Activated T-helper 9 cell treated with anti-CD3 and anti-CD28 coated beads, Interleukin-2, amount 50 U/mL, for 16 hours (primary cell): ENCODE measurements around the gene NDUFB7.
A peak's percentile ranks its signal among the peaks of the same experiment; 100 is the strongest.
"Not testable (repeated sequence)": the region's sequence is repeated elsewhere in the genome, so short reads cannot be mapped to it uniquely, and the experiment has no call there.

Experiments used
- DNase-seq: peaks from one replicate; pipeline ENCODE4 v3.0.0-alpha.2; 2020; ENCODE audit warnings: low read depth

The NDUFB7 gene

DNA sequence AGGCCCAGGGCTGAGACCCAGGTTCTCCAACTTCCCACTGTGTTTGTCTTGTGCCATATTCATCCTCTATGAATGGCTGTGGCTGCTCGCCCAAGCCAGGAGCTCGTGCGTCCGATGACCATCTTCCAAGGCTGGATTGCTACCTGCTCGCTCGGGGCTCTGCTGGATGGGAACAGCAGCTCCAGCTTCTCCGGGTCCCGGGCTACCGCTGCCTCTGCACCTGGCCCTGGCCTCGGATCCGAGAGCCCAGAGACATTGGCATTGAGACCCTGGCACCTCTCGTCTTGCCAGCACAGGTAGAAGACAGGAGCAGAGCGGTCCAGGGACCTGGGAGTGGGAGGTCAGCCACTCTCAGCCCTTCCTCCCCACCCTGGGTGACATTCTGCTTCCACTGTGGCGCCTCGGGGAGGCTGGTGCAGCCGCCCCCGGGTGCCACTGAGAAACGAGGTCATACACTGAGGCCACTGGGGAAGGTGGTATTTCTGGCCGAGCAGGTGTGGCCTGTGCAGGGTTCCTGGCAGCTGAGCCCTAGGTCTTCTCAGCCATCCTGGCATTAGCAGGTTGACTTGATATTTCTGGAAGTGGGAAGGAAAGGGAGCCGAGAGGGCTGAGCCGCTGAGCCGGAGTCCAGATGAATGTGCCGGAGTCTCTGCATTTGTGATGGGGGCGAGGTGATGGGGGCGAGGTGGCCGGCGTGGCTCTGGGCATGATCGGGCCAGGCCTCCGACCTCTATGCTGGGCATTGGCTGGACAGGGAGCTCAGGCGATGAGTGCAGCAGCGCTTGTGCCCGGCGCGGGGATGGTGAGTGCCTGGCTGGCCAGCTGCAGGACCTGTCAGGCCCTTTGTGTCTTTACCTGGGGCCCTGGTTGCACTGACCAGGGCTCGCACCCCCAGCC lies 18.6 kb downstream of the NDUFB7 start:
- no peak for DNase-seq

DNA sequence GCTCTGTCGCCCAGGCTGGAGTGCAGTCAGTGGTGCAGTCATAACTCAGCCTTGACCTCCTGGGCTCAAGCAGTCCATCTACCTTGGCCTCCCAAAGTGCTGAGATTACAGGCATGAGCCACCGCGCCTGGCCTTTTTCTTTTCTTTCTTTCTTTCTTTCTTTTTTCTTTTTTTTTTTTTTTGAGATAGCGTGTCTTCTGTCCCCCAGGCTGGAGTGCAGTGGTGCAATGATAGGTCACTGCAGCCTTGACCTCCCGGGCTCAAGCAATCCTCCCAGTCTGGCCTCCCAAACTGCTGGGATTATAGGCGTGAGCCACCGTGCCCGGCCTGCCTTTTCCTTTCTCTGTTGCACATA lies 19.9 kb downstream of the NDUFB7 start:
- not testable (repeated sequence) for DNase-seq

DNA sequence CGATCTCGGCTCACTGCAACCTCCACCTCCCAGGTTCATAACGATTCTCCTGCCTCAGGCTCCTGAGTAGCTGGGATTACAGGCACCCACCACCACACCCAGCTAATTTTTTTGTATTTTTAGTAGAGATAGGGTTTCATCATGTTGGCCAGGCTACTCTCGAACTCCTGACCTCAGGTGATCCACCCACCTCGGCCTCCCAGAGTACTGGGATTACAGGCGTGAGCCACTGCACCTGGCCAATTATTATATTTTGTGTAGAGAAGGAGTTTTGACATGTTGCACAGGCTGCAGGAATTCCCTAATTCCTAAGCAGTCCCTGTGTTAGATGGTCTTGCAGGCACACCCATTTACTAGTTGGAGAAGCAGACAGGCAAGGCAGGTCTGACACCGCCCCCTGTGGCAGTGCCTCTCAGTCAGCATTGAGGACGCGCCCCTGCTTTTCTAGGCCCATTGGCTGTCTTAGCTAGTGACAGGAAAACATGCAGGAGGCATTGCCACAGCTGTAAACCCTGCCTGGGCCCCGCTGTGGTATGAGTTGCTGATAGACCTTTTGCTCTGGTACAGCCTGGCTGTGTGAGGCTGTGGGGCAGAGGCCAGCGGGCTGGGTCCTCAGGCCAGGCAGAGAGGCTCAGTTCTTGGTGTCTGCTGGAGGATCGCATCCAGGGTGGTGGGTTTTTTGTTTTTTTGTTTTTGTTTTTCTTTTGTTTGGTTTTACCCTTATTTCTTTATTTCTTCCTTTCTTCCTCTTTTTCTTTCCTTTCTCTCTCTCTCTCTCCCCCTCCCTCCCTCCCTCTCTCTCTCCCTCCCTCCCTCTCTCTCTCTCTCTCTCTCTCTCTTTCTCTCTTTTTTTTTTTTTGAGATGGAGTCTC lies 20.5 kb downstream of the NDUFB7 start:
- DNase-seq, result peak; percentile 44

DNA sequence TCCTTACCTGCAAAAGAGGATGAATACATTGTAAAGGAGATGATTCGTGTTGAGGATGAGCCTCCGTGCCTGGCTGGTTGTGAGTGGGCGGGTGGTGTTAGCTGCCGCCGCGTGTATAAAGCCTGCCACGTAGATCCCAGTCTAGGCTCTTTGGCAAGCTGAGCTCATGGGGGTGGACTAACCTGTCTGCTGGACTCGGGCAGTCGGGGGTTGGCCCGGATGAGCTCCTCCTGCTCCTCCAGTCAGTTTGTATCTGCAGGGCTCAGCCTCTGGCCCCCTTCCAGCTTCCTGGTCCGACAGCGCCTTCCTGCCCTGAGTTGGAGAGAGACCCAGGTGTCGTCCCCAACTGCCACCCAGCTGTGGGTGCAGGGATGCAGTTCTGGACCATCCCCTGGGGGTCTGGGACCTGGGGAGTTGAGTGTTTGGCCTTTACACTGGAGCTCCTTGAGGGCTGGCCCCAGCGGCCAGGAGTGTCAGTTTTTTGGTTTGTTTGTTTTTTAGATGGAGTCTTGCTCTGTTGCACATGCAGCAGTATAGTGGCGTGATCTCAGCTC lies 21.6 kb downstream of the NDUFB7 start:
- no peak for DNase-seq

DNA sequence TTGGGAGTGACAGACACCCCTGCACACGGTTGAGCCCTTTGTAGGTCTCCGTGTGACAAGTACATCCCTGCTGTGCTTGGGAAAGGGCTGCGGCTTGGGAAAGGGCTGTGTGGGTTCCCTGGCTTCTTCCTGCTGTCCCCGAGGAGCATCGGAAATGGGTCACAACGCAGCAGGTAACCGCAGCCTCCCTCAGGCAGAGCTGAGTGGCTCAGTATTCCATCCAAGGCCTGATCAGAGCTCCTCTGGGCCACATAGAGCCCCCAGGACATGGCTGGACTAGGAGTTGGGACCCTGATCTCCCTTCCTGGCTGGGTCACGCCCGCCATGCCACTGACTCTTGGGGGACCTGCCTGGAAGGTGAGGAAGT lies 26.2 kb downstream of the NDUFB7 start:
- no peak for DNase-seq

DNA sequence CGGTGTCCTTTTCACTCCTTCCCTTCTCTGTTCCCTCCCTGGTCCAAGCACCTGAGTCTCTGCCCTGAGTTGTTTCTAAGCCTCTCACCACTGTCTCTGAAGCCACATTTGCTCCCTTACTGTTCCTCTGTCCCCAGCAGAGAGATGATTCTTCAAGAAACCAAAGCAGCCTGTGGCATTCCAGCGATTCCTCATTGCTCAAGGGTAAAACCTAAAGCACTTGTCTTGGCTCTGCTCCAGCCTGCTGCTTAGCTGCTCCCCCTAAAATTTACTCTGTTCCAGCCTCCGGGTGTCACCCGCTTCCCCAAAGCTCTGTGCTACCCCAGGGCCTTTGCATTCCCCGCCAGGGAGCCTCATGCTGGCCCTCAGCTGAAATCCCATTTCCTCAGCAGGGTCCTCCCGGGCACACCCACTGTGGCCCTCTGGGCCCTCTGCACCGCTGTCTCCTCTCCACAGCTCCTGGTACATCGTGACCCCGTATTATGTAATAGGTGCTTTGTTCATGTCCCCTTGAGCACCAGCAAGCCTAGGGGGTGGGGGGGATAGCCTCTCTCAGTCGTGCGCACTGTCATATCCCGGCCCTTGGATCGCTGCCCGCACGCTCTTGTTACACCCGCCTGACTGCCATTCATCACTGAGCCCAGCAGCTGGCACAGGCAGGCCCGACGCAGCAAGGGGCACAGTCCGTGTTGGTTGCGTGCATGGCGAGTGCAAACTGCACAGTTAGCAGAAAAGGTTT lies 26.7 kb downstream of the NDUFB7 start:
- no peak for DNase-seq

DNA sequence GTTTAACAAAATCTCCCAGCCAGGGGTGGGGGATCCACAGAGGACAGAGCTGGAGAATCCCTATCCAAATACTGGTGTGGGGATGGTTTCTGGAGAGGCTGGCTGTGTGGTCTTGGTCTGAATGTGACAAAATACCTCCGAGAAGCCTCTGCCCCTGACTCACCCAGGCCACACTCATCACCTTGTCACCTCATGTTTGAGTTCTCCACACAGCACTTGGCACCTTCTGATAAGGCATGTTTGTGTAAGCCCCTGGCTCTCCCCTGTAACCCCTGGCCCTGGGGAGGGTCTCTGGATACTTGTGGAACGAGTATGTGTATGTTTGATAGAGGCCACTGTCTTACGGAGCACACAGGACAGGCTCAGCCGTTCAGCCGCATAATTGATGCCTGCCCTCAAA lies 27.8 kb downstream of the NDUFB7 start:
- no peak for DNase-seq

DNA sequence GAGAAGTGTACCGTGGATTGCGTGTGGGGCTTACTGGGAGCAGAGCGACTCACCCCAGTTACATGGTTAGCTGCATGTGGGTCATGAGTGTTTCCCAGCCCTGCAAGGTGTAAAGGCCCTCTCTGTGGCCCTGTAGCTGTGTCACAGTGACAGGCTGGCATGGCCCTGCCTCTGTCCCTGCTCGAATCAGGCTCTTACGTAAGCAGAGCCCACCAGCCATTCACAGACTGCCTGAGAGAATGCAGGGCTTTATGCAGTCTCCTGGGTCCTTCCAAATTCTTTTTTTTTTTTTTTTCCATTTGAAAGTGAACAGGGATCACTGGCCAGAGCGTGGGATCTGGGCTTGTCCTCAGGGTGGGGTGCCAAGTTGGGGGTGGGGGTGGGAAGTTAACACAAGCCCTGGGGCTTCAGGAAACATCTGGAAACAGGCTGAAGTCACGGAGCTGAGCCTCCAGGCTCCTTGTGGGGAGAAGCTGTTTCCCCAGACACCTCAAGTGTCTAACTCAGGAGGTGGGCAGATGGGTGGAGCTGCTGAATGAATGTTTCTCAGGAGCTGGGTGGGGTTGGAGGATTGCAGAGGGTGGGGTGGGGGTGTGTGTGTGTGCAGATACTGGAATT lies 29.0 kb downstream of the NDUFB7 start:
- no peak for DNase-seq

DNA sequence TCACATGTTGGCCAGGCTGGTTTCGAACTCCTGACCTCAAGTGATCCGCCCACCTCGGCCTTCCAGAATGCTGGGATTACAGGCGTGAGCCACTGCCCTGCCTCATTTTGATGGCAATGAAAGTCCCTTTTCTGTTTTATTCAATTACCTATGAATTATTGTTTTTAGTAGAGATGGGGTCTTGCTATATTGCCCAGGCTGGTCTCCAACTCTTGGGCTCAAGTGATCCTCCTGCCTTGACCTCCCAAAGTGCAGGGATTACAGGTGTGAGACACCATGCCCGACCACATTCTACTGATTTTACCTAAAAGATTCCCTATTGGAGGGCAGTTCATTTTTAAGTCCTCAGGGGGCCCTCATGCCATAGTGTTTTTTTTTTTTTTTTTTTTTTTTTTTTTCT lies 29.9 kb downstream of the NDUFB7 start:
- not testable (repeated sequence) for DNase-seq

DNA sequence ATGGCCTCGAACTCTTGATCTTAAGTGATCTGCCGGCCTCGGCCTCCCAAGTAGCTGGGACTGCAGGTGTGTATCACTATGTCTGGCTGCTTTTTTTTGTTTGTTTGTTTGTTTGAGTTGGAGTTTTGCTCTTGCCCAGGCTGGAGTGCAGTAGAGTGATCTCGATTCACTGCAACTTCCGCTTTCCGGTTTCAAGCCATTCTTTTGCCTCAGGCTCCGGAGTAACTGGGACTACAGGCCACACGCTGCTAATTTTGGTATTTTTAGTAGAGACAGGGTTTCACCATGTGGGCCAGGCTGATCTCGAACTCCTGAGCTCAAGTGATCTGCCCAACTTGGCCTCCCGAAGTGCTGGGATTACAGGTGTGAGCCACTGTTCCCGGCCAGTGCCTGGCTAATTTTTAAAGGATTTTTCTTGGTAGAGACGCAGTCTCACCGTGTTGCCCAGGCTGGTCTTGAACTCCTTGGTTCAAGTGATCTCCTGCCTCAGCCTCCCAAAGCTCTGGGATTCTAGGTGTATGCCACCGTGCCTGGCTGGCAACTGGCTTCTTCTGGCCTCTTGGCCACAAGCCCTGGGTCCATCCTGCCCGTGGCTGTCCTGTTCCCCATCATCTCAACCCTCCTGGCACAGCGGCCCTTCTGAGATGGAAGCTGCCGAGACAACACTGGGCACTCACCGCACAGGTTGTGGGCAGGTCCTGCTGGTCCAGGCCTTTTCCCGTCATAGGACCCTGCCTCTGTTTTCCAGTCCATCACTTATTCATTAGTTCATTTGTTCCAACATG lies 30.9 kb downstream of the NDUFB7 start:
- no peak for DNase-seq

DNA sequence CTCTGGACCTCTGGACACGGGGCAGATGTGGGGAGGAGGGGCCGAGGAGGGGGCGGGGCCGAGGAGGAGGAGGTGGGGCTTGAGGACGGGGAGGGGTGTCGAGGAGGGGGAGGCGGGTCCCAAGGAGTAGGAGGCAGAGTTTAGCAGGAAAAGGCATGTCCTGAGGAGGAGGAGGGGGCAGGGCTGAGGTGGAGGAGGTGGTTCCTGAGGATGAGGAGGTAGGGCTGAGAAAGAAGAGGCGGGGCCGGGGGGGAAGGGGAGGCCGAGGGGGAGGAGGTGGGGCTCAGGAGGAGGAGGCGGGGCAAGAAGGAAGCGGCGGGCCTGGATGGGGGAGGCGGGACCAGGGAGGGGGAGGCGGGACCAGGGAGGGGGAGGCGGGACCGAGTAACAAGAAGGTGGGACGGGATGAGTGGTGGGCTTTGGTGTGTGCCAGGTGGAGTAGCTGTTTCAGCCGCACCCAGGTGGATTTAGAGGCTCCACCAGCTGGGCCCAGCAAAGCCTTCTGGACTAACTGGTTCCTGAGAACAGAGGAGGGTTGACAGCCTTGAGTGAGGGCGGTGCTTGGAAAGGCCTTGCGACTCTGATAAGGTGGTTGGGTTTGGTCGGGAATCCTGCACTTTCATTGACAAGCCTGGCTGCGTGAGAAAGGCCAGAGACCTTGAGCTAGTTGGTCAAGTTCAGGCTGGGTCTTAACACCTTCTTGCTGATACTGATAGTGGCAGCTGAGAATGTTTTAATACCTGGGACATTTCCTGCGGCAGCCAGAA lies 34.8 kb downstream of the NDUFB7 start:
- DNase-seq, result no peak

DNA sequence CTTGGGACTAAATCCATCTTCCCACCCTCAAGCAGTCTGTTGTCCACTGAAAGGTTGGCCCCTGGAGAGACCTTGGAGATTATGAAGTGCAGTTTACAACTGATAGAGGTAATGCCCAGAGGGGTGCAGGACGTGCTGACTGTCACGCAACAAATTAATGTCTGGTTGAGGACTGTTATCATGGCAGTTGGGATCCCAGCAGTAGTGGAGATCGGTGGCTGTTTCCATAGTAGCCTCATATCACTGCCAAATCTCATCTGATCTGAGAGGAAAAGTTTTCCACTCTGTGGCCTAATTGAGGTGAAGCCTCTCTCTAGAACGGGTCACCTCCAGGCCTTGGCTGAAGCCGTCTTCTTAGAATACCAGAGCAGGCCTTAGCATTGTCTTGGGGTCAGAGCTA lies 38.4 kb downstream of the NDUFB7 start:
- DNase-seq, result no peak

DNA sequence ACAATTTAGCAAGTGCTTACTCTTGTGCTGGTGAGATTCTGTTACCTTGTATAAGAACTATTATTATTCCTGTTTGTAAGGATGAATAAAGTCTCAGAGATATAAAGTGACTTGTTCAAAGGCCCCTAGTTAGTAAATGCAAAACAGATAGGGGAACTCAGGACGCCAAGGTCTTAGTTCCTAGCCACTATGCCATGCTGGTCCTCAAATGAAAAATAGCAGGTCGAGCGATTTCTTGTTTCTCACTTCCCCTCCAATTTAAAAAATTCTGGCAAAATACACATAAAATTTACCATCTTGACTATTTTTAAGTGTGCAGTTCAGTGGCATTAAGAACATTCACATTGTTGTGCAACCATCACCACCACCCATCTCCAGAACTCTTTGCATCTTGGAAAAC lies 41.4 kb downstream of the NDUFB7 start:
- DNase-seq, result no peak

DNA sequence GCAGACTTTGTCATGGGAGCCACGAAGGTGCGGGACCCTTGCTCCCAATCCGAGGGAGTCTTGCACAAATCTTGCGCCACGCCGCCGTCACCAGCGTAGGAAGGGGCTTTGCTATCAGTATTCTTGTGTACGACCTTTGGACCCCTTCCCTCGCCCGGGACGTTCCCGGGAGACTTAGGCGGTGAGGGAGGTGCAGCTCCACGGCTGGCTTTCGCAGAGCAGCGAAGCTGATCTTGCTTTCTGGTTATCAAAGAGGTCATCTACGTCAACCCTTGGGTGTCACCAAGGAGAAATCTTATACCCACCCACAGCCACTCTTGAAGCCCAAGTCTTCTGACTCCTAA lies 41.9 kb downstream of the NDUFB7 start:
- DNase-seq, result no peak

DNA sequence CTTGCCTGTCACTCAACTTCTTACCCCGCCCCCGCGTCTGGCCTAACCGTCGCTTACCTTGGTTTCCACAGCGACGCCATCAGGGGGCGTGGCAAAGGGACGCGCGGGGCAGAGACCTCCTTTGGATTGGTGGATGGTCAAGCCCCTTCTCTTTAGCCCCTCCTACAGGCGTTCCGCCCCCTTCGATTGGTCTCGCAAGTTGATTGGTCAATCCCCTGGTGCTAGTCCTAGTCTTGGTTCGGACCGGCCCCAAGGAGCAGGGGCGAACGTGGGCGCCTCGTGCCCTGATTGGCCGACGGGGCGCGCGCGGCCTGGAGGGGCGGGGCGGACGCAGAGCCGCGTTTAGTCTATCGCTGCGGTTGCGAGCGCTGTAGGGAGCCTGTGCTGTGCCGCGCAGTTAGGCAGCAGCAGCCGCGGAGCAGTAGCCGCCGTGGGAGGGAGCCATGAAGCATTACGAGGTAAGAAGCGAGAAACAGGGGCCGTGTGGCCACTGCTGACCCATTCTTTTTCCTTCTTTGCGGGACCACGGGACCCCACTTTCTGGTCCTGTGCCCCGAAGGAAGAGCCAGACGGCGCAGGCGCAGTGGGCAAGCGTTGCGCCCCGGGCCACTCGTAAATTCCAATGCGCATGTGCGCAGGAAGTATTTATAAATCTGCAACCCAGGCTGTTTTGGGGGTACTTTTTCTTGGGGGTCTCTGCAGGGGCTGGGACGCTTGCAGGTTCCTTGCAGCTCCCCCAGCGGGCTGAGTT lies 42.4 kb downstream of the NDUFB7 start, which contains the start of gene TECR:
Gene TECR (plus strand): TSS at position 341 of the 751 bp plus-strand sequence. CDS start 103 bp downstream, at position 444.
- peak; percentile 100 for DNase-seq

DNA sequence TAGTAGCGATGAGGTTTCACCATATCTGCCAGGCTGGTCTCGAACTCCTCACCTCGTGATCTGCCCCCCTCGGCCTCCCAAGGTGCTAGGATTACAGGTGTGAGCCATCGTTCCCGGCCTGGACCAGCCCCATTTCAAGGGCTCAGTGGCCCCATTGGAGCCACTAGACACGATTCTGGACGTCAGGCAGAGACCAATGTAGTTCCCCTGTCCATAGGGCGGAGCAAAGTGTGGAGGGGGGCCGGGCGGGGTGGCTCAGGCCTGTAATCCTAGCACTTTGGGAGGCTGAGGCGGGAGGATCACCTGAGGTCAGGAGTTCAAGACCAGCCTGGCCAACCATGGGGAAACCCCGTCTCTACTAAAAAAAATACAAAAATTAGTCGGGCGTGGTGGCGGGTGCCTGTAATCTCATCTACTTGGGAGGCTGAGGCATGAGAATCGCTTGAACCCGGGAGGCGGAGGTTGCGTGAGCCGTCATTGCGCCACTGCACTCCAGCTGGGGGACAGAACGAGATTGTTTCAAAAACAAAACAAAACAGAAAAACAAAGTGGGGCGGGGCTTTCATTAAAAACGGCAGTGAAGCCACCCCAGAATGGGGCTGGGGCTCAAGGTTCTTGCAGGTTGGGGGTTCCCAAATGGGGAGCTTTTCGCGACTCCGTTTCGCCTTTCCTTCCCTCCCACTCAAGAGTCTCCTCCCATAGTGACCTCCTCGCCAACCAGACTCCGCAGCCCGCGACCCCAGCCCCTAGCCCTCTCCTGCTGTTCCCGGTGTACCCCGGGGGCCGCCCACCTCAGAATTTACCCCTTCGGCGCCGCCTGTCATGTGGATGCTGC lies 43.2 kb downstream of the NDUFB7 start:
- DNase-seq, result no peak

DNA sequence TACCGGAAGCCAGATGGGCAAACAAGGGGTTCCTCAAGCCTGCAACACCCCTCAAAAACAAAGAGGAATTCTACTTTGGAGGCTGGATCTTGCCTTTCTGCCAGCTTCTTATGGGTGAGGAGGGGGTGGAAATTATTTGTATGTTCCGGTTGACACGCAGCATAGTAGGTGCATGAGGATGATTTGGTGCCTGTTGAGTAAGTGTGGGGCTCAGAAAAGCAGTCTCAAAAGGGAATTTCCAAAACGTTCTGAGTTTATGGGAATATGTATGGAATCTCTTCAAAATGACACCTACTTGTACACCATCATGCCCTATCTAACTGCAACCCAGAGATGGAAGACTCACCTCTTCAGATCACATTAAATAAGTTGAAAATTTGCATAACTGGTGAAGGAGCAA lies 45.4 kb downstream of the NDUFB7 start:
- no peak for DNase-seq

DNA sequence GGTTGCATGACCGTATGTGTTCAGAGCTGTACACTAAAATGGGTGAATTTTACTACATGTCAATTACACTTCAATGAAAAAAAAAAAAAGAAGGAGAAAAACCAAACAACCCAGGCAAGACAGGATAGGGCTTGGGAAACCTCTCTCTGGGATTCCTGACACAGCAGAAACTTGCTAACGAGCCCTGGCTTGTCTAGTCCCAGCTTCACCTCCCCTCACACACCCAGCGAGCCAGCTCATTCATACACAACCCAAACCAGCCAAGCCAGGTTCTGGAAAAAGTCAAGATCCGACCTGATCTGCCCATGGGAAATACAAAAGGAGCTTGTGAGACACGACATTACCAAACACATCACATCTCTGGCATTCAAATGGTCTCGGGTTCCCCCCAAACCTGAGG lies 46.1 kb downstream of the NDUFB7 start:
- DNase-seq, result no peak

DNA sequence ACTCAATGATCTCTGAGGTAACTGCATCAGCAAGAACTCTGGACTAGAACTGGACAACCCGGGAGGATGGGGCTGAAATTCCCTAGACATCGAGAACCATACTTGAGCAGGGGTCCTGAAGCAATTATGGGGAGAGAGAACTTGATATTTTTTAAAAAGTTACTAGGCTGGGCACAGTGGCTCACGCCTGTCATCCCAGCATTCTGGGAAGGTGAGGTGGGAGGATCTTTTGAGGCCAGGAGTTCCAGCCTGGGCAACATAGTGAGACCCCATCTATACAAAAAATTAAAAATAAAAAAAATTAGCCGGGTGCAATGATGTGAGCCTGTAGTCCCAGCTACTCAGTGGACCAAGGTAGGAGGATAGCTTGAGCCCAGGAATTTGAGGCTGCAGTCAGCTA lies 51.3 kb downstream of the NDUFB7 start:
- no peak for DNase-seq
